Fibroblast of the aortic adventitia (primary cell): ENCODE results near the gene AK5. TPM values are rescaled to one million over a fixed set of nuclear protein-coding genes. Genes with fewer than 3 reads are reported as not detected.

ENCODE experiments used
- DNase-seq: peaks from one replicate; pipeline ENCODE4 v3.0.0-alpha.2; 2010; ENCODE audit warnings: low read depth
- H3K4me3 ChIP-seq: 2 replicates; pipeline ENCODE4 v1.5.1; 2011; ENCODE audit warnings: low read depth, mild to moderate bottlenecking, control low read depth, low read length, moderate library complexity
- CTCF ChIP-seq: IDR thresholded peaks from 2 replicates; pipeline ENCODE4 v1.5.1; 2011; ENCODE audit warnings: mild to moderate bottlenecking, low read length, control low read depth, inconsistent platforms; ENCODE audit not compliant: insufficient read depth
- total RNA-seq: library from RNA; depleted of rRNA; stranded (reverse); fragments of >200 nt; gene quantifications from 2 replicates; pipeline ENCODE4 v1.2.3, GENCODE V29; 2012; ENCODE audit warnings: low replicate concordance

The AK5 gene
- total RNA-seq, 1 donor, result 13.5 TPM

GRCh38 chr1:77360256-77360655 lies 78.4 kb downstream of the AK5 start:
- DNase-seq, result no peak
- no peak overlapping the region for H3K4me3 ChIP-seq
- no peak for TF ChIP-seq CTCF

GRCh38 chr1:77361621-77362020 lies 79.8 kb downstream of the AK5 start:
- no peak overlapping the region for H3K4me3 ChIP-seq
- no peak for TF ChIP-seq CTCF
- no peak for DNase-seq

GRCh38 chr1:77370161-77370560 lies 88.3 kb downstream of the AK5 start:
- TF ChIP-seq CTCF, result no peak
- no peak for DNase-seq
- H3K4me3 ChIP-seq, result no peak overlapping the region

GRCh38 chr1:77370583-77371306 lies 88.9 kb downstream of the AK5 start:
- peak; percentile 43 for DNase-seq
- H3K4me3 ChIP-seq, result no peak overlapping the region
- no peak for TF ChIP-seq CTCF

- DNase-seq, result no peak
- no peak overlapping the region for H3K4me3 ChIP-seq
These were observed 89.6 kb downstream of the AK5 start for GRCh38 chr1:77371396-77371795.

GRCh38 chr1:77373702-77374101 lies 91.9 kb downstream of the AK5 start:
- TF ChIP-seq CTCF, result no peak
- no peak for DNase-seq
- no peak overlapping the region for H3K4me3 ChIP-seq

More at GRCh38 chr1:77371396-77371795, 89.6 kb downstream of the AK5 start:
- TF ChIP-seq CTCF, result no peak

GRCh38 chr1:77375541-77375940 lies 93.7 kb downstream of the AK5 start:
- DNase-seq, result no peak
- TF ChIP-seq CTCF, result no peak
- H3K4me3 ChIP-seq, result no peak overlapping the region
